Left lobe of liver (tissue), 2 donors: ENCODE results near the gene HOXD3. TPM values are rescaled to one million over a fixed set of nuclear protein-coding genes. Genes with fewer than 3 reads are reported as not detected.

Source experiments
- ATAC-seq: fragments of 200-7000 bp; cut with Tn5 transposase; one replicate; pipeline ENCODE4 v1.9.1; 2020; ENCODE audit warnings: mild to moderate bottlenecking, moderate library complexity
- DNase-seq: peaks from one replicate; pipeline ENCODE4 v3.0.0-alpha.2; 2020; ENCODE audit warnings: low spot score
- total RNA-seq: library from RNA; stranded (reverse); gene quantifications from one replicate; pipeline ENCODE4 v1.2.1, GENCODE V29; 2021
- donor health status: DM: no; HTN: no; CAD: no; lungs with moderate emphysema.
- donor health status: DM: no; HTN: yes; CAD: no.

The HOXD3 gene
- total RNA-seq, 1 donor from 2014 or later = not detected

DNA sequence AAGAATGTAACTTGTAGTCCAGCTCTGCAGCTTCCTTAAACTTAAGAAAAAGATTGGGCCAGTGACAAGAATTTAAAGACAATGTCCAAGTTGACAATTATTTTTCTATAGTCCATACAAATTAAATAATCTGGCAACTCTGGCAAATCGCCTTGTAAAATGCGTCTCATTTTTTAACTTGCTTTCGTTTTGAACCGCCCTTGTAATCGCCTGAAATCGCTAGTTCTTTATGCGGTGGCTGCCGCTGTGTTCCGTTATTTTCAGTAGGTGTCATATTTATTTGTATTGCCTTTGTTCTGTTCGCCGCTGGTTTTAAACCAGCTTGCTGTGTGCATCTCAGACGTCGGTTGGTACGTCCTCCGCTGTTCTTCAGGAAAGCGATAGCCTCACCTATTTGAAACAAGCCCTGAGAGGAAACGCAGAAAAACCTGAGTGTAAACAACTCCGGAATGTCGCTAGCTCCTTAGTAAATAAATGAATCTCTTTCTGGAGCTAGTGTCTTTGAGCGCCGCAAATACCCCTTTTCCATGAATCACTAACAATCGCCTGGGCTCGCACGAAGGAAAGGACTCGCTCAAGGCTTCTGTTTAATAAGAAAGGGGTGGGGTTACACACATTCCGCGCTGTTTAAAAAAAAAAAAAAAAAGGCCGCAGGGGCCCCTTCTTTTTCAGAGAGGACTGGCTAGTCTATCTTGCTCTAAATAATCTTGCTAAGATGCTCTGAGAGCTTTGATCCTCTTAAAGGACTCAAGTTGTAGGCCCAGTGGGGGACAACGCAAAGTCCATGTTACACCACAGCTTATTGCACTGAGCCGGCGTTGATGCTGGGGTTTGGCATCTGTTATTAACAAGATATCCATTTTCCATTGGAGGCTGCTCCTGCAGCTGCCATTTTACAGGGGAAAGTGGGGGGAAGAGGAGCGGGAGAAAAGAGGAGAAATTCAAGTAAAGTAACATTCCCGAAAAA lies 24.6 kb upstream of the HOXD3 start:
- ATAC-seq = no peak
- DNase-seq = no peak

DNA sequence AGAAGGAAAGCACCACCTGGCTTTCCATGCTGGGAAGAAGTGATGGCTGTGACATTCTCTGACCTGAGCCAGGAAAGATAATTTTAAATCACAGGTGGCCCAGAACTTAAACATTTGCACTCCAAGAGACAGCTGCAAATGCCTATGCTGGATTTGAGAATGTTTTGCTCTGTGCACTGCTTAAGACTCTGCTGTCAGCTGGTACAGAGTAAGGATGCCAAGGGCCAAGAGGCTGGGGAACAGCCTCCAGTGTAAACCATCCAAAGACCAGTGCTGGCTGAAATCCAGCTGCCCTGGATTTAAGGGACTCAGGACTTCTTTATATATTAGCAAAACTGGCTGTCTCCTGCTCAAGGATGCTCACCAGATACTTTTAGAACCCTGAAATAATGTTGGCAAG lies 23.7 kb upstream of the HOXD3 start:
- no peak for ATAC-seq
- no peak for DNase-seq

DNA sequence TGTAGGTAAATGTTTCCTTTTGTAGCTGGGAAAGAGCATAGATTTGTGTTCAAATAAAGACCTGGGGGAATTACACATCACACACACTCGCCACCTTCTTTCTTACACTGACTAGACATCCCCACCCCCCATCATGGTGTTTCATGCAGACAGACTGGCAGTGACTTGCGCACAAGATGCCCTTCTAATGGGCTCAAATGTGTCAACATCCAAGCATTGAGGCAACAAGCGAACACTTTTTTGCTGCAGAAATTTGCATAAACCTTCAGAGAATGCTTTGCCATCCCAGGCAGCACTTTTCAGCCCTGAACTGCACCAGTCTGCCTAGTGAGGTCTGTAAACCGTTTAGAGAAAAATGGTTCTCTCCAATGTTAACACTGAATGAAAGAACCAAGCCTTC lies 23.1 kb upstream of the HOXD3 start:
- DNase-seq = no peak

DNA sequence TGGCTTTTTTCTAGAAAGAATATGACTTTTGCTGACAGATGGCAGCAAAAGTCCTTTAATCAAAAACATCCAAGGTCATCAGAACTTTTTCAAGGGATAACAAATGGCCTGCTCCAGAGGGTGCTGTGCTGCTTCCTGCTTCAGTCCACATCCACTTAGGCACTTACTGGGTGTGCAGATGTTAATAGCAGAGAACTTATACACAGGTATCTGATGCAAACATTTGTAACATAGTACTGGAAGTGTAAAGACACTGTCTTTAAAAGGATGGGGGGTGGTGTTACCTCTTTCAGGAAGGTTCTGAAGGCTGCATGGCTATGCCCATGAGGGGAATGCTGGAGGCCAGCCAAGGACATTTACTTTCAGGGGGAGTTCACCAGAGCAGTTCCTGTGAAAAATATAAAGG lies 22.1 kb upstream of the HOXD3 start:
- no peak for ATAC-seq
- no peak for DNase-seq

More for the DNA sequence above, 23.1 kb upstream of the HOXD3 start:
- no peak for ATAC-seq

DNA sequence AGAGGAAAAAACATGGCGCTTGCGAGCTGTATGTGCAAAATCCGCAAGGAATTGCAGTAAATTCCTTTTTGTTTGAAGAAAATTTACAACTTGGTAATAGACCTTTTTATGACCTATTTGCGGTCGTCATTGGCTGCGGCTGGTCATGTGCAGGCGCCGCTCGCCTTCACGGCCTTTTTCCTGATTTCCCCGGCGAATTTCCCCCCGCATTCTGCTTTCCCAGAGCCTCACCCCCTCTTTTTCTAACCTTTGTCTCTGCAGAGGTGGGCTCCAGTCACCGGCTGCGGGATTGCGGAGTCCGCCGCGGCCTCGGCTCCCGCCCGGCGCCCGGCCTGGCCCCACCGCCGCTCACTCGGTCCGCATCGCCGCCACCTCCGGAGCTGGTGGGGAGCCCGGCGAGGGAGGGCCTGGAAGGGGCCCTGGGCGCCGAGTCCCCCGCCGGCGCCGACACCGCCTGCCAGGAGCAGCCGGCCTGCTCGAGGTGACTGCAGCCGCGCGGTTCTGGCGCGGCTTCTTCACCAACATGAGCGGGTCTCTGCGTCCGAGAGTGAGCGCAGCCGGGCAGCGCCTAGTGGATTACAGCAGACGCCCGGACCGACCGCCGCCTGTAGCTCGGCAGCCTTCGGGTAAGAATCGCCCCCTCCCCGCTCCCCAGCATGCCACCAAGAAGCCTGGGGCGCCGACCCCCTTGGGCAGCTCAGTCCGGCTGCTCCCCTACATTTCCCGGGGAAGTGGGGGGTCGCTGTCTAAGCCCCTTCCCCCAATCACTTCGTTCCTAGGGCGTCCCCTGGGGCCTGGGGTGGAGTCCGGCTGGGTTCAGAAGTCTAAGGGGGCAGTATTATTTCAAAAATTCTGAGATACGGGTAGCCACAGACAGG lies 20.5 kb upstream of the HOXD3 start:
- DNase-seq (no peak), ATAC-seq (no peak)

DNA sequence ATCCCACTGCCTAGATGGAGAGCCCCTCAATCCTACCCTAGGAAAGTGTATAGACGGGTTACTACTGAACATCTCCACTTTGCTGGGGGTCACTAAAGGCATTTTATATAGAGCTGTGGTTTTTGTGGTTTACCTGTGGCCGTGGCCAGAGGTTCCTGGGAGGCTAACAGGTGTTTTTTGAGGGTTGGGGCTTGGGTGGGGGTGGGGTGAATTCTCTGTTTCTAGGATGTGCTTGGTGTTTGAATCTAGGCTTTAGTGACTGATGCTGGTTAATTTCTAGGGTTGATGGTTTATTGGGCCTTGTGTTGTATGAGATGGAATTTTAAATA lies 19.9 kb upstream of the HOXD3 start:
- DNase-seq (no peak), ATAC-seq (no peak)

DNA sequence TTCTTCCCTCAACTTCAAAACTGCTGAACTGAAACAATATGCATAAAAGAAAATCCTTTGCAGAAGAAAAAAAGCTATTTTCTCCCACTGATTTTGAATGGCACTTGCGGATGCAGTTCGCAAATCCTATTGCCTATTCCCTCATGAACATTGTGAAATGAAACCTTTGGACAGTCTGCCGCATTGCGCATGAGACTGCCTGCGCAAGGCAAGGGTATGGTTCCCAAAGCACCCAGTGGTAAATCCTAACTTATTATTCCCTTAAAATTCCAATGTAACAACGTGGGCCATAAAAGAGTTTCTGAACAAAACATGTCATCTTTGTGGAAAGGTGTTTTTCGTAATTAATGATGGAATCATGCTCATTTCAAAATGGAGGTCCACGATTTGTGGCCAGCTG lies 19.2 kb upstream of the HOXD3 start:
- ATAC-seq (peak; percentile 62), DNase-seq (peak; percentile 60)

DNA sequence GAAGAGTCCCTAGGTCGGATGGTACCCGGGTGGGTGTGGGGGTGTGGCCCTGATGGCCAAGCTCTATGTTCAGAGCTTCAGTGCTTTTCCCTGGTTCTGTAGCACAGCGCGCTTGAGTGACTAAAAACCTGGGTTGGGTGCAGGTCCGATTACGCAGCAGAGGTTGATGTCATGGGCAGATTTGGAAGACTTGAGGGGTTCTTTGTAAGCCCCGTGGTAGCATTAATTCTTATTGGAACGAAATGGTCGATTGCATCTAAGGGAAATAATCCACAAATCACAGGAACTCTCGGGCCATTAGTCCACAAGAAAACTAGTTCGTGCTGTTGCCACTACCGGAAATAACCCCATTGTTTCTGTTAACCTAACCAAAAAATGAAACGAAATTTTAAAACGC lies 18.6 kb upstream of the HOXD3 start:
- ATAC-seq (no peak), DNase-seq (no peak)

DNA sequence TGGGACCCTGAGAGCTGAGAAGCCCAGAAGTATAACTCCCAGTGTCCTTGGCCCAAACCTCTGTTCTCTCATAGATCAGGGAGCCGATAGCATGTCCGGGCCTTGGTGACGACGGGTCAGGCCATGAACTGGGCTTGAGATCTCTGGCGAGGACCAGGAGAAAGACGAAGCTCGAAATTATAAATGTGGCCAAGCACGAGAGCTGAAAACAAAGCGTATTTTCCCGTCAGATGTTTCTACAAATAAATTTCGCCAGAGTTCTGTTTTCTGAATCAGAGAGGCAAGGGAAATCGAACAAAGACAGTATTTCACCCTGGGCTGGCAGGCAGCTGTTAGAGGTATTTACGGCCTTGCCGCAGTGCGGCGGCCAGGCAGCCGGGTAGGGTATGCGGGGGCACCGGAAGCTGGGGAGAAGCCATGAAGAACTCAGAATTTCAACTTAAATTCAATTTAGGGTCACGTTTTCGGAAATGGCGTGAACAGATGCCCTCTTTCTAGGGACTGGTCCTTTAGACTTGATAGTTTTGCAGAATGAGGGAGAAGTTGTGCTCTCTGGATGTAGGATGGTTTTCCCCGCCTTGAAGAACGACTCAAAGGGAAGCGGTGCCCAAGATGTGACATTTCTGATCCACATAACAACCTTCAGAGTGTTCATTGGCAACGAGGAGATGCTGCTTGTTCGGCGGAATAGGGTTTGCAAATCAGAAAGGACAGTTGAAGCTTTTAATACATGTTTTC lies 18.0 kb upstream of the HOXD3 start:
- ATAC-seq (no peak), DNase-seq (no peak)

DNA sequence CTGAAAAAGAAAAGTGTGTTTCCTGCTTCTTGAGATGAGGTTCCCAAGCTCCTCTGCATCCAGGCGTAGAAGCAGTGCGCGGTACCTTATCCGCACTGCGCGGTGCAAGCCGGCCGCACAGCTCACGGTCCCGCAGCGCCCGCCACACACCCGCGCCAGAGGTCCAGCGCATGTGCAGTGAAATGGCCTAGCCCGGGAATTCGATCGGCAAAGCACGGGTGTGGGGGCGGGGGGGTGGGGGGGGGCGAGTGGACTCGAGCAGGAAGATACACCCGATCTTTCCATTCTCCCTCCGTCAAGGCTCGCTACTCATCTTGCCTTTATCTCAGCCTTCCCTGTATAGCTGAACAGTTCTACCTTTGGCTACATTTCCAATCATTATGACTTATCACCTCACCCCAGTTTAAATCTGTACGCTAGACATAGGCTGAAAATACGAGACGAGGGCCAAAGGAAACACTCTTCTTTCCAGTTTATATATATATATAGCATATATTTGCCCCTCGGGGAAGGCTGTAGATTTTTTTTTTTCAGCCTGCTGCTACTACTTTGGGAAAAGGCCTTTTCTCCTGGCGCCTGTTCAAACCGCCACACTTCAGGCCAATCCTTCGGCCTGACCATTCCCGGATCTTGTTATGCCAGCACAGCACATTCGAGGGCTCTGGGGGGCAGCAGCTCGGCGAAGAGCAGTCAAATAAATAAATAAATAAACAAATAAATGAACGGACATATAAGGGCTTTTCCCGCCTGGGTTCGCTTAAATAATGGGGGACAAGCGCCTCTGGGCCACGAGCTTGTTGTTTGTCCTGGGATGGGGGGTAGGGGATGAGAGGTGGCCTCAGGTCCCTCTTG lies 17.2 kb upstream of the HOXD3 start:
- ATAC-seq = no peak

DNA sequence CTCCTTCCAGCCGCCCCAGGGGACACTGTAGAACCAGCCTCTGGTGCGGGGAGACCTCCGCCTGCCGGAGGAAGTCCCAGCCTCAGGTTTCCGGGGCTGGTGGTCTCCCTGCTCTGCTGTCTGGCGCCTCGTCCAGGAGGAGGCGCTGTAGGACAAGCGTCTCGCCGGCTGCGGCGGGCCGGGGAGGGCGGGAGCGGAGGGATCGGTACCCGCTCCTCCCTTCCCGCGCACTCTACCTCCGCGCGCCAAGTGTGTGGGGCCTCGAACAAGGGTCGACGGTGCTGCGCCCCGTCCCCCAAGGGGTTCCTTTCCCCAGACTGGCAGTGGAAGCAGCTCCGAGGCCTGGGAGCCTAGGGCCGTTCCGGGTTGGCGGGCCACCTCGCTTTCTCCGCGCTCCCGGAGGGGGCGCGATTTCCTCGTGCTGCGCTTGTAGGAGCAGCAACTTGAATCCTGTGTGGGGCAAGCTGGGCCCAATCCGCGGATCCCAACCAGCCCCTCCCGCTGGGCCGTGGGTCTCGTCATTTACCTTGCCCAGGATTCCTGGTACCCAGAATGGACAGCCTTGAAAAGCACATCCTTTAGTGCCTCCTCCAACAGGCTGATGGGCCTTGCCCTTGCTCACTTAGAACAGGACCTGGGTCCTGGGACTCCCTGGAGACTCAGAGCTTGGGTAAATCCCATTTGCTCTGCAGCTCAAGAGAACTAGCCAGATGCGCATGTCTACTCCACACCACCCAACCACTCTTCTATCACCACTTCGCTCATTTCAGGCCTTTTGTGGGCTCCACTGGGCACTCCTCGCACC lies 16.4 kb upstream of the HOXD3 start:
- ATAC-seq (peak; percentile 95), DNase-seq (peak; percentile 66)

More for the DNA sequence above, 17.2 kb upstream of the HOXD3 start:
- no peak for DNase-seq

DNA sequence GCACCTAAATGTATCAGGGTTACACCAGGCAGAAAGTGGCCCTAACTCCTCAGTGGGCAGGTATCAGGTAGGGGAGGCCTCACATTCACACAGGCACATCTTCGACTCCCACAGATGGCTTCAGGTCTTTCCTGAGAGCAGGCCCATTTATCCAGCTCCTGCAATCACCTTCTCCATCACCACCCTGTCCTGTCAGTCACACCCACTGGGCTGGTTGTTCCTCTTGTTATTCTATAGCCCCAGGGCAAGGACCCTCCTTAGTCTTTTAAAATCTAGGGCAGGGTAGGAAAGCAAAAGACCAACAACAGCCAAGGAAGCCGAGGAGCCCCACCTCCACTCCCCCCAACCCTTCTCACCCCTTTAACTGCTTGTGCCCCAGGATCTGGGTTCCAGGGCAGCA lies 14.8 kb upstream of the HOXD3 start:
- no peak for DNase-seq
- ATAC-seq = no peak

DNA sequence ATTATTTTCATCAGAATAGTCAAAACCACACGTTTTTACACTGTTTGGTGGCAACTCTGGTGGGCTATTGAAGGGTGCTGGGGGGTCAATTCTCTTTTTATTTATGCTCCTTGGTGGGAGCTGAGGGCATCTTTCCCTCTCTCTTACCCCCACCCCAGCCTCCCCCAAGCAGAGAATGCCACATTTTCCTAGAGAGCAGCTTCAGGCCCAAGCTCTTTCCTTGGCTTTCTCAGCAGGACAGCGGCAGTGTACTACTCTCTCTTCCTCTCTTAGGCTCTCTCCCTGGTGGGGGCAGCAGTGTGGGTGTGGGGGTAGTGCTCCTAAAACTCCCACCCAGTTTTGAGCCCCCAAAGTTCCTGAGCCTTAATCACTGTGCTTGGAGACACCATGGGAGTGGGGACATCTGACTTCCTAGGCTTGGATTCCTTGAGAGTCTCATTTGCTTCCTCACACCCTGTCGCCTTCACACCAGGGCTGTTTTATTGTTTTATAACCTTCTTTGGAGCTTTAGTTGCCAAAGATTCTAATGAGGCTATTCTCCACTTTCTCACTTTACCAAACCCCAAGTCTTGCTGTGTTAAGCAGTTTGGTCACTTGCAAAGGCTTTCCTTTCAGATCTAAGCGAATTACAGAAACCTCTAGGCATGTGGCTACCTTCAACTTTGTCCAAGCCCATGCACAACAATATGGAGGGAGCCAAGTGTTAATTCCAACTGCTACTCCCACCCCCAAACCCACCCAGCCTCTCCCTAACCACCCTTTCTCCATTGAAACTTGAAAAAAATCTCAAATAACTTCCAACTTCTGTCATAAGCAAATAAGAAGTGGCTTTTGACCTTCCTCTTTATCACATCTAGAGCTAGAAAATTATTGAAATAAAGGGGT lies 11.8 kb upstream of the HOXD3 start:
- ATAC-seq = no peak
- no peak for DNase-seq

DNA sequence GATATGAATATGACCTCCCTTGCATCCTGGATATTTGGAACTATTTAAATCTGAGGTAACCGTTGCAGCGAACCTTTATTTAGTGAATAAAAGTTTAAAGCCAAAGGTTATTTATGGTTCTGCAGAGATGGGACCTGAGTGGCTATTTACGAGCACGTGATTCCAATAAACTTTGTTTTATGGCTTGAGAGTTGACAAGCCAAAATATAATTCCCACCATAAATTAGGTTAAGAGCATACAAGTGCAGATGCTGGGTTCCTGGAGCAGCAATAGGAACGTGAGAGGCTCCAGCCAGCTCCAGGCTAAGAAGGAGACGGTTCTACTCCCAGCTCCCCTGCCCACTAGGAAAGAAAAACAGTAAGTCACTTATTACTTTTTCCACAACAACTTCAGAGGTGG lies 11.0 kb upstream of the HOXD3 start:
- DNase-seq (no peak), ATAC-seq (no peak)

DNA sequence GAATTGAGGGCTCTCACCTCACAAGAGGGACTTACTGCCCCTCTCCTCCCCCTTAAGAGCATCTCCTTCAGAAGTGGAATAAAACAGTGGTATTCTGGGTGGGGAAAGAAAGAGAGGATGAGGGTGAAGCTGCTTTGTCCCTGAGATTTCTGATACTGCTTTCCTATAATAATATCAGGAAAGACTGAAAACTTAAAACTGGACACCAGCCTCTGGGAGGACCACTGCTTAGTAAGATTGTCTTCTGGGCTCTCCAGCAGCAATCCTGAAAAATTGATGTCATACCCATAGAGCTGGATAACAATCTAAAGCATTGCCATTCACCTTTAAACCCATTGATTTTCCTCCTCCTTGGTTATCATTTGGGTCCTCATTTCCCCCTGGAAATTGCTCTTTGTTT lies 10.5 kb upstream of the HOXD3 start:
- DNase-seq (no peak), ATAC-seq (no peak)

DNA sequence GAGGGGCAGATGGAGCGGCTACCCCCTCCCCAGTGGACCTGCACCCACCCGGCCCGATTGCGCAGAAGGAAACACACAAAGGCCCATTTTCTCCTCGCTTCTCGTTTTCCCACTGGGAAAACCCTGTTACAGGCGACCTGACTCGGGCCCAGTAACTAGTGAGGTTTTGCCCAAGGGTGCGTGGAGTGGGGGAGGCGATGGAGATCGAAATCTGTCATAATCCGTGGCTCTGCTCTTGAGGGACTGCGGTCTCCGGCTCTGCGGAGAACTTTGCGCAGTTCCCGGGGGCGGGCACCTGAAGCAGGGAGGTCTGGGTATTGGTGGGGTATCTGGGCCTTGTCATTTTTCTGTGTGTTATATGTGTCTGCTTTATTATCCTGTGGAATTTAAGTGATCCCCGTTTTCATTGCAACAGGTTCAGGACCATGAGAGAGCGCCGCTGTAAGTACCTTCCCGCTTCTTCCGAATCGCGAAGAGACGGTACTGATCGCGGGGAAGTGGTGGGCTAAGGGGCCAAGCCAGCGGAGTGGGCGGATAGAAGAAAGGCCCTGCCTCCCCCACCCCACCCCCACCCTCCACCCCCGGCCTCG lies 9.8 kb upstream of the HOXD3 start:
- ATAC-seq (no peak), DNase-seq (no peak)

DNA sequence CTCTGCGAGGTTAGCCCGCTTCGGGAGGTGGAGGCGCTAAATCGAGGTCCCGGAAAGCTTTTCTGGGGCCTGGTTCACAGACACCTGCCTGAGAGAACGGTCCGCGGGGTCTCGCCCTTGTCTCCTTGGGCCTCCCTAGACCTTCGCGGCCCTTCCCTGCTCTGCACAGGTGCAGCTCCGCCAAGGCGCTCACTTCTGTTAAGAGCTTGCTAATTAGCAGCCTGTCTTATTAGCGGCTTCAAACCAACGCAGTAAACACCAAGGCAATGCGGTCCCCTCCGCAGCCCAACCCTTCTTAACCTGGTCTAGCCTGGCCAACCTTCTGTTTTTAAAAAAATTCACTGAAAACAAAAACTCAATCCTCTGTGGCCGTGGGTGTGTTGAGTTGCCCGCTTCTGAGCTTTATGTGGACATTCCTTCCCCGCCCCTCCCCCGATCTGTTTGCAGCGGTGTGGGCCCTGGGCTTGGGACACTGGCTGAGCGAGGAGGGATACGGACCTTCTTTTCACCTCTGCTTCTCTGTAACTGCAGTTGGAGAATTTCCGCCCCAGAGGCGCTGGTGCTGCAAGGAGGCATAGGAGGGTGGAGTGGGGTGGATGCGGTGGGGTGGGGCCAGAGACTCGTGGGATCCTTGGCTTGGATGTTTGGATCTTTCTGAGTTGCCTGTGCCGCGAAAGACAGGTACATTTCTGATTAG lies 9.2 kb upstream of the HOXD3 start:
- ATAC-seq (no peak), DNase-seq (no peak)
